ENCODE results near the gene CCNE1.

- TF ChIP-seq CTCF (IDR thresholded peaks at IDR 0.05) (no peak), POLR2A (IDR thresholded peaks at IDR 0.05) (no peak)
These were observed 27.1 kb upstream of the CCNE1 start for GRCh38 chr19:29784598-29785223.
